GM12878 (cell line): Measurements from ENCODE around the gene B3GALT5. TPM values are rescaled to one million over a fixed set of nuclear protein-coding genes. Genes with fewer than 3 reads are reported as not detected.

Source experiments
- ATAC-seq: fragments of 200-7000 bp; cut with Tn5 transposase; 3 replicates; pipeline ENCODE4 v1.9.1; 2020; ENCODE audit warnings: mild to moderate bottlenecking, moderate library complexity
- BruUV-seq: library from RNA; stranded (reverse); fragments of 400-500 nt; replicated peaks from 2 replicates; lab custom pipeline; 2021; lab: Mats Ljungman, UMichigan
- CTCF ChIA-PET: fragments of 300-600 bp; sonication (Branson Sonifier 250); formaldehyde crosslinking; extraction: SDS; loops from one replicate; lab custom pipeline; 2021; ENCODE audit warnings: inconsistent platforms; lab: Yijun Ruan, JAX
- POLR2A ChIA-PET: fragments of 350-600 bp; formaldehyde crosslinking; extraction: SDS; loops from one replicate; lab custom pipeline; 2021; ENCODE audit warnings: inconsistent platforms; lab: Charles Lee
- RAD21 ChIA-PET: fragments of 300-600 bp; sonication (Branson Sonifier 250); formaldehyde crosslinking; loops from one replicate; lab custom pipeline; 2023; ENCODE audit warnings: antibody characterized with exemption; ENCODE audit not compliant: unreplicated experiment; lab: Charles Lee
- SMC1A ChIA-PET: fragments of 300-600 bp; sonication (Branson Sonifier 250); formaldehyde crosslinking; loops from one replicate; lab custom pipeline; 2023; ENCODE audit not compliant: unreplicated experiment, uncharacterized antibody; lab: Charles Lee
- DNase-seq: peaks from one replicate; pipeline ENCODE4 v3.0.0-alpha.2; 2011; ENCODE audit warnings: low read depth, low spot score
- FAIRE-seq: peaks from 3 replicates; lab custom pipeline; 2011; peaks lifted over from hg19 to GRCh38; lab: Jason Lieb, UNC
- H2AFZ ChIP-seq: 2 replicates; pipeline ENCODE4 v1.6.0; 2011; ENCODE audit warnings: low read depth, low read length, control low read depth; ENCODE audit not compliant: control insufficient read depth
- H3K27ac ChIP-seq: 2 replicates; pipeline ENCODE4 v1.5.1; 2011; ENCODE audit warnings: control low read depth; ENCODE audit not compliant: control insufficient read depth, insufficient read depth
- H3K27me3 ChIP-seq, 2 experiments: replicated peaks in 1 of 2; 2 replicates each; pipeline versions ENCODE4 v1.6.0 to v1.6.1; 2011; ENCODE audit warnings: low read length in 1 of 2; ENCODE audit not compliant: control insufficient read depth in 2 of 2, insufficient read depth in 2 of 2
- H3K36me3 ChIP-seq, 2 experiments: 2 replicates each; pipeline ENCODE4 v1.5.1; 2011; ENCODE audit warnings: low read length in 1 of 2; ENCODE audit not compliant: control insufficient read depth in 2 of 2, insufficient read depth in 2 of 2
- H3K4me1 ChIP-seq: 2 replicates; pipeline ENCODE4 v1.6.1; 2011; ENCODE audit warnings: mild to moderate bottlenecking, low read length, moderate library complexity, mixed read lengths; ENCODE audit not compliant: control insufficient read depth, insufficient read depth
- H3K4me2 ChIP-seq: 2 replicates; pipeline ENCODE4 v1.6.0; 2011; ENCODE audit warnings: control low read depth; ENCODE audit not compliant: control insufficient read depth, insufficient read depth
- H3K4me3 ChIP-seq: fragments of 200-600 bp; sonication (generic); 2 replicates; pipeline ENCODE4 v1.5.1; 2016
- H3K79me2 ChIP-seq: 2 replicates; pipeline ENCODE4 v1.6.0; 2011; ENCODE audit warnings: low read length; ENCODE audit not compliant: control insufficient read depth, insufficient read depth
- H3K9ac ChIP-seq: 2 replicates; pipeline ENCODE4 v1.8.0; 2011; ENCODE audit warnings: low read length, control low read depth, mixed read lengths; ENCODE audit not compliant: control insufficient read depth, insufficient read depth
- H3K9me3 ChIP-seq: replicated peaks from 3 replicates; pipeline ENCODE4 v1.5.1; 2011; ENCODE audit warnings: mild to moderate bottlenecking, low read length; ENCODE audit not compliant: control insufficient read depth, insufficient read depth
- H4K20me1 ChIP-seq: 2 replicates; pipeline ENCODE4 v1.6.0; 2011; ENCODE audit not compliant: control insufficient read depth, insufficient read depth
- CEBPZ ChIP-seq: fragments of 150-350 bp; IDR thresholded peaks from 2 replicates; pipeline ENCODE4 v1.6.1; 2016; ENCODE audit warnings: low read depth, low read length
- HCFC1 ChIP-seq: fragments of 150-350 bp; IDR thresholded peaks from 2 replicates; pipeline ENCODE4 v1.6.1; 2014; ENCODE audit warnings: low read length
- HDAC2 ChIP-seq: fragments of 200-600 bp; sonication (generic); IDR thresholded peaks from 2 replicates; pipeline ENCODE4 v1.6.1; 2017
- IRF3 ChIP-seq: fragments of 450-650 bp; IDR thresholded peaks from 2 replicates; pipeline ENCODE4 v1.6.1; 2014; ENCODE audit warnings: mild to moderate bottlenecking
- NFXL1 ChIP-seq: fragments of 450-650 bp; IDR thresholded peaks from 2 replicates; pipeline ENCODE4 v1.6.1; 2017; ENCODE audit warnings: antibody characterized with exemption, mild to moderate bottlenecking, borderline replicate concordance
- POLR2A ChIP-seq: IDR thresholded peaks from 2 replicates; pipeline ENCODE4 v1.6.1; 2011; ENCODE audit warnings: low read depth, mild to moderate bottlenecking, low read length
- SRF ChIP-seq, 2 experiments: IDR thresholded peaks; 2 replicates each; pipeline ENCODE4 v1.6.1; 2011; ENCODE audit warnings: low read depth in 2 of 2, low read length in 2 of 2, mild to moderate bottlenecking in 1 of 2, moderate library complexity in 1 of 2
- YBX1 ChIP-seq: fragments of 450-650 bp; IDR thresholded peaks from 2 replicates; pipeline ENCODE4 v1.6.1; 2016; ENCODE audit warnings: antibody characterized with exemption
- ZNF622 ChIP-seq: fragments of 450-650 bp; IDR thresholded peaks from 2 replicates; pipeline ENCODE4 v1.6.1; 2017; ENCODE audit warnings: mild to moderate bottlenecking, inconsistent platforms
- ZNF687 ChIP-seq: fragments of 450-650 bp; IDR thresholded peaks from 2 replicates; pipeline ENCODE4 v1.6.1; 2017; ENCODE audit warnings: mild to moderate bottlenecking, moderate library complexity
- WGBS: methylation state at CpG from one replicate; pipeline ENCODE4 v1.1.6; 2016; ENCODE audit warnings: low lambda C conversion rate; ENCODE audit not compliant: insufficient replicate concordance, insufficient coverage; ENCODE audit errors: missing lambda C conversion rate; 5-methylcytosine and 5-hydroxymethylcytosine counted together
- in situ Hi-C: fragments of 300-500 bp; cut with MboI; formaldehyde crosslinking; loops from 9 replicates; pipeline ENCODE4 v1.14.3; 2018; ENCODE audit warnings: mixed read lengths
- intact Hi-C: fragments of 100-400 bp; cut with micrococcal nuclease; formaldehyde crosslinking; loops from one replicate; pipeline ENCODE4 v1.14.2; 2022; ENCODE audit not compliant: unreplicated experiment
- polyA plus RNA-seq, 11 experiments: library from polyadenylated mRNA; depleted of rRNA in 4 of 11; unstranded in 6 of 11; stranded (reverse) in 5 of 11; fragments of >200 nt; fragmentation: Nextera tagmentation in 4 of 11; fragmentation: Illumina TruSeq in 1 of 11; extraction: Ambion mirVana in 4 of 11; extraction: Trizol in 1 of 11; gene quantifications; 1 replicate in 1 of 11; 2 replicates in 10 of 11; pipeline versions ENCODE4 v1.2.1 to v1.2.3, GENCODE V29; 2011 to 2016; ENCODE audit warnings: inconsistent platforms in 2 of 11, missing spikeins in 2 of 11, low read depth in 1 of 11
- total RNA-seq, 4 experiments: library from RNA; depleted of rRNA in 3 of 4; stranded (reverse); fragments of >200 nt in 3 of 4; fragmentation: Illumina TruSeq in 1 of 4; extraction: Trizol in 1 of 4; gene quantifications; 2 replicates each; pipeline versions ENCODE4 v1.2.1 to v1.2.3, GENCODE V29; 2013 to 2021

Gene B3GALT5
- total and polyA plus RNA-seq, 10 of the 15 experiments (the other 5 are each of a cell fraction or from before 2014, with no cell fraction given), result 0.03 to 0.04 TPM; not detected in 8

- CTCF ChIA-PET, result interaction anchor here (1.7 kb wide), 1 partner anchor 196 kb away, joined by 7 read pairs; no protein-coding TSS in a partner anchor
Observed at GRCh38 chr21:39714331-39714730, 101.6 kb downstream of the B3GALT5 start.

More at GRCh38 chr21:39714331-39714730, 101.6 kb downstream of the B3GALT5 start:
- 33% methylated on average over 1 of the region's 1 CpG for WGBS
- no peaks in the 10 kb centered on the region for H3K36me3 ChIP-seq
- no peak overlapping the region for H3K4me3 ChIP-seq
- FAIRE-seq, result no peak
- ChIA-PET SMC1A (no interaction called here), POLR2A (no interaction called here), RAD21 (no interaction called here)
- no peak for DNase-seq
- H4K20me1 ChIP-seq, result no peaks in the 10 kb centered on the region
- ATAC-seq, result no peak
- H3K9ac ChIP-seq, result no peak overlapping the region
- no TSS peak for BruUV-seq
- no peaks in the 10 kb centered on the region for H3K27me3 ChIP-seq
- no peaks in the 10 kb centered on the region for H3K79me2 ChIP-seq
- H3K4me2 ChIP-seq, result no peak overlapping the region
- no peak overlapping the region for H3K27ac ChIP-seq
- in situ Hi-C loops (loop anchor here (5.0 kb wide), 1 partner anchor 197 kb away; no protein-coding TSS in a partner anchor), intact Hi-C loops (no loop called here)
- H3K4me1 ChIP-seq, result no peaks in the 10 kb centered on the region
- H2AFZ ChIP-seq, result no peak overlapping the region
- no peak for TF ChIP-seq HDAC2
- TF ChIP-seq IRF3, result no peak
- TF ChIP-seq CEBPZ, result no peak
- no peak for TF ChIP-seq NFXL1
- TF ChIP-seq YBX1, result no peak
- no peak for TF ChIP-seq ZNF622
- TF ChIP-seq SRF (IDR thresholded peaks at IDR 0.05; ENCODE audit: low read depth in 2 of 2, low read length in 2 of 2), result no peak
- TF ChIP-seq ZNF687, result no peak
- no peak for TF ChIP-seq HCFC1
- TF ChIP-seq POLR2A, result no peak
- no peaks in the 10 kb centered on the region; the same call in 2 of the 3 replicates for H3K9me3 ChIP-seq
